Effector memory CD8-positive, alpha-beta T cell (primary cell): ENCODE measurements around the gene EMILIN1.

Source experiments
- ATAC-seq: fragments of 150-1000 bp; cut with Tn5 transposase; replicated peaks from 2 replicates; pipeline ENCODE4 v1.10.0; 2021; ENCODE audit warnings: mild to moderate bottlenecking, moderate library complexity
- DNase-seq, 3 experiments: peaks; one replicate each; pipeline ENCODE4 v3.0.0; 2021
- H3K27ac Mint-ChIP-seq, 2 donors: one replicate each; pipeline ENCODE4 v1.8.0; 2022; ENCODE audit warnings: mild to moderate bottlenecking in 2 of 2, mixed read lengths in 2 of 2, moderate library complexity in 2 of 2
- H3K27me3 Mint-ChIP-seq, 2 donors: one replicate each; pipeline ENCODE4 v1.8.0; 2022; ENCODE audit warnings: mixed read lengths in 2 of 2
- H3K36me3 Mint-ChIP-seq: one replicate; pipeline ENCODE4 v1.8.0; 2022; ENCODE audit warnings: mild to moderate bottlenecking, moderate library complexity, mixed read lengths; ENCODE audit not compliant: insufficient read depth
- H3K4me1 Mint-ChIP-seq, 2 donors: one replicate each; pipeline ENCODE4 v1.8.0; 2022; ENCODE audit warnings: low read depth in 2 of 2, mixed read lengths in 2 of 2
- H3K4me3 Mint-ChIP-seq, 2 donors: one replicate each; pipeline ENCODE4 v1.8.0; 2022; ENCODE audit warnings: mild to moderate bottlenecking in 2 of 2, mixed read lengths in 2 of 2, moderate library complexity in 2 of 2
- H3K9me3 Mint-ChIP-seq, 2 donors: one replicate each; pipeline ENCODE4 v1.8.0; 2022; ENCODE audit warnings: mixed read lengths in 2 of 2

The EMILIN1 gene

GRCh38 chr2:27122791-27123190 lies 44.4 kb downstream of the EMILIN1 start:
- Mint-ChIP-seq H3K27me3 (peaks cover 19 to 27% of the 10 kb centered on the region in 2 donors), H3K4me3 (peak overlapping the region; percentile 91 to 97), H3K4me1 (peaks cover 15 to 19% of the 10 kb centered on the region in 2 donors), H3K27ac (peak overlapping the region; percentile 84 to 93), H3K36me3 (peaks cover 4% of the 10 kb centered on the region), H3K9me3 (no peaks in the 10 kb centered on the region)
- ATAC-seq (no peak), DNase-seq (no peak)

- H3K27me3 Mint-ChIP-seq, result peaks cover 13 to 20% of the 10 kb centered on the region in 2 donors
- ATAC-seq, result peak; percentile 91
Observed at GRCh38 chr2:27123302-27124150, 45.1 kb downstream of the EMILIN1 start, which contains the start of gene ABHD1. Gene ABHD1 (plus strand): TSS chr2:27123815. CDS start chr2:27123949, 134 bp downstream.

GRCh38 chr2:27125104-27125503 lies 46.7 kb downstream of the EMILIN1 start:
- Mint-ChIP-seq H3K4me3 (peak overlapping the region in 1 of 2 donors; percentile 91), H3K9me3 (no peaks in the 10 kb centered on the region), H3K4me1 (peaks cover 15% of the 10 kb centered on the region in 2 donors), H3K27me3 (peaks cover 2 to 4% of the 10 kb centered on the region in 2 donors), H3K27ac (peak overlapping the region in 1 of 2 donors; percentile 84), H3K36me3 (peaks cover 4% of the 10 kb centered on the region)
- DNase-seq (no peak), ATAC-seq (no peak)

More at GRCh38 chr2:27123302-27124150, 45.1 kb downstream of the EMILIN1 start, which contains the start of gene ABHD1:
- Mint-ChIP-seq H3K9me3 (no peaks in the 10 kb centered on the region), H3K4me1 (peaks cover 15 to 19% of the 10 kb centered on the region in 2 donors), H3K27ac (peak within 1 kb of the TSS; percentile 84 to 93), H3K36me3 (peaks cover 4% of the 10 kb centered on the region), H3K4me3 (peak within 1 kb of the TSS; percentile 91 to 97)
- peak; percentile 54 to 58 (median 56) for DNase-seq

GRCh38 chr2:27126252-27126710 lies 47.9 kb downstream of the EMILIN1 start:
- no peak overlapping the region for H3K27ac Mint-ChIP-seq
- H3K4me1 Mint-ChIP-seq, result peaks cover 15 to 22% of the 10 kb centered on the region in 2 donors
- DNase-seq, result no peak
- H3K9me3 Mint-ChIP-seq, result no peaks in the 10 kb centered on the region
- ATAC-seq, result no peak
- peaks cover 4% of the 10 kb centered on the region for H3K36me3 Mint-ChIP-seq
- H3K4me3 Mint-ChIP-seq, result no peak overlapping the region
- H3K27me3 Mint-ChIP-seq, result no peaks in the 10 kb centered on the region

- DNase-seq, result no peak
- Mint-ChIP-seq H3K9me3 (no peaks in the 10 kb centered on the region), H3K4me1 (peaks cover 14 to 21% of the 10 kb centered on the region in 2 donors), H3K27ac (no peak overlapping the region), H3K4me3 (no peak overlapping the region), H3K36me3 (peaks cover 8% of the 10 kb centered on the region), H3K27me3 (no peaks in the 10 kb centered on the region)
- no peak for ATAC-seq
Observed at GRCh38 chr2:27127883-27128667, 49.7 kb downstream of the EMILIN1 start.

GRCh38 chr2:27128668-27129571 lies 50.5 kb downstream of the EMILIN1 start:
- H3K4me3 Mint-ChIP-seq, result no peak overlapping the region
- DNase-seq (no peak), ATAC-seq (no peak)
- H3K36me3 Mint-ChIP-seq, result peaks cover 15% of the 10 kb centered on the region
- no peak overlapping the region for H3K27ac Mint-ChIP-seq
- no peaks in the 10 kb centered on the region for H3K9me3 Mint-ChIP-seq
- no peaks in the 10 kb centered on the region for H3K27me3 Mint-ChIP-seq
- peaks cover 17 to 24% of the 10 kb centered on the region in 2 donors for H3K4me1 Mint-ChIP-seq

- DNase-seq (no peak), ATAC-seq (no peak)
- Mint-ChIP-seq H3K36me3 (peaks cover 30% of the 10 kb centered on the region), H3K9me3 (no peaks in the 10 kb centered on the region), H3K4me3 (no peak overlapping the region), H3K27ac (peak overlapping the region in 1 of 2 donors; percentile 75), H3K27me3 (no peaks in the 10 kb centered on the region), H3K4me1 (peaks cover 18 to 27% of the 10 kb centered on the region in 2 donors)
Observed at GRCh38 chr2:27130396-27130795, 52.0 kb downstream of the EMILIN1 start.

GRCh38 chr2:27131429-27131828 lies 53.0 kb downstream of the EMILIN1 start:
- Mint-ChIP-seq H3K27ac (peak overlapping the region in 1 of 2 donors; percentile 91), H3K4me1 (peaks cover 18 to 29% of the 10 kb centered on the region in 2 donors), H3K27me3 (no peaks in the 10 kb centered on the region), H3K4me3 (peak overlapping the region; percentile 8 to 10), H3K36me3 (peaks cover 38% of the 10 kb centered on the region), H3K9me3 (no peaks in the 10 kb centered on the region)
- ATAC-seq (no peak), DNase-seq (no peak)

GRCh38 chr2:27133195-27133875 lies 54.9 kb downstream of the EMILIN1 start:
- no peak for DNase-seq
- H3K27ac Mint-ChIP-seq, result peak overlapping the region; percentile 91 to 98
- peaks cover 18 to 29% of the 10 kb centered on the region in 2 donors for H3K4me1 Mint-ChIP-seq
- no peak for ATAC-seq
- no peaks in the 10 kb centered on the region for H3K9me3 Mint-ChIP-seq
- H3K4me3 Mint-ChIP-seq, result peak overlapping the region; percentile 80 to 95
- no peaks in the 10 kb centered on the region for H3K27me3 Mint-ChIP-seq
- H3K36me3 Mint-ChIP-seq, result peaks cover 38% of the 10 kb centered on the region

- H3K27me3 Mint-ChIP-seq, result no peaks in the 10 kb centered on the region
- ATAC-seq (peak; percentile 96), DNase-seq (peak; percentile 97 to 99 (median 98))
- H3K4me1 Mint-ChIP-seq, result peaks cover 18 to 29% of the 10 kb centered on the region in 2 donors
- H3K4me3 Mint-ChIP-seq, result peak within 1 kb of the TSS; percentile 80 to 95
- H3K27ac Mint-ChIP-seq, result peak within 1 kb of the TSS; percentile 91 to 98
- no peaks in the 10 kb centered on the region for H3K9me3 Mint-ChIP-seq
- H3K36me3 Mint-ChIP-seq, result peaks cover 38% of the 10 kb centered on the region
Observed at GRCh38 chr2:27133905-27134780, 55.7 kb downstream of the EMILIN1 start, which contains the start of gene PREB. Gene PREB (minus strand): TSS chr2:27134636. CDS start chr2:27134421, 215 bp downstream.

GRCh38 chr2:27134781-27135477 lies 56.5 kb downstream of the EMILIN1 start:
- ATAC-seq, result no peak
- DNase-seq, result no peak
- Mint-ChIP-seq H3K4me3 (peak overlapping the region; percentile 80 to 95), H3K36me3 (peaks cover 38% of the 10 kb centered on the region), H3K27ac (peak overlapping the region; percentile 91 to 98), H3K4me1 (peaks cover 18 to 29% of the 10 kb centered on the region in 2 donors), H3K27me3 (no peaks in the 10 kb centered on the region), H3K9me3 (no peaks in the 10 kb centered on the region)
